ENCODE results near the gene FBXL7.

DNA sequence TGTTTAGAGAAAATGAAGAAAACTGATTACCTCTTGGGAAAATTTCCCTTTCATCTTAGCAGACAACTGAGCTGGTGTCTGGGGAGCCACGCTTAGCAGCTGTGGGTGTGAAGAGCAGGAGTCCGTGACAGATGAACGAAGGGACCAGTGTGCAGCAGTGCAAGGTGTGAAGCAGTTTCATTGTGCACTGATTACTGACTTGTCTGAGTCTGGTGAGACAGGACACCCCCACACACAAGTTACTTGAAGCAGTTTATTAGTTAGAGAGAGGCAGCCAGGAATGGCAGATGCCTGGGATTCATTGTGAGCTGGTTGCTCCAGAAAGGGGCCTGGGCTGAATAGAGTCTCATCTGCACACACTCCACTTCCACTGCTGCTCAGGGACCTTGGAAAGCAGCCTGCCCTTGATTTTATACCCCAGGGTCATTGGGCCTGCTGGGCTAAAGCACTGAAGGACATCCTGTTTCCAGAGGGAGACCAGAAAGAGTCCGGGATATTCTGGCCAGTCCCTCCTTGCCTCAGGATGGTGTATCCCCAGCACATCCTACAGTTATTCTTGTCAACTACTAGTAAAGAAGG lies 47.4 kb downstream of the FBXL7 start:
- TF ChIP-seq, protein P1, sequence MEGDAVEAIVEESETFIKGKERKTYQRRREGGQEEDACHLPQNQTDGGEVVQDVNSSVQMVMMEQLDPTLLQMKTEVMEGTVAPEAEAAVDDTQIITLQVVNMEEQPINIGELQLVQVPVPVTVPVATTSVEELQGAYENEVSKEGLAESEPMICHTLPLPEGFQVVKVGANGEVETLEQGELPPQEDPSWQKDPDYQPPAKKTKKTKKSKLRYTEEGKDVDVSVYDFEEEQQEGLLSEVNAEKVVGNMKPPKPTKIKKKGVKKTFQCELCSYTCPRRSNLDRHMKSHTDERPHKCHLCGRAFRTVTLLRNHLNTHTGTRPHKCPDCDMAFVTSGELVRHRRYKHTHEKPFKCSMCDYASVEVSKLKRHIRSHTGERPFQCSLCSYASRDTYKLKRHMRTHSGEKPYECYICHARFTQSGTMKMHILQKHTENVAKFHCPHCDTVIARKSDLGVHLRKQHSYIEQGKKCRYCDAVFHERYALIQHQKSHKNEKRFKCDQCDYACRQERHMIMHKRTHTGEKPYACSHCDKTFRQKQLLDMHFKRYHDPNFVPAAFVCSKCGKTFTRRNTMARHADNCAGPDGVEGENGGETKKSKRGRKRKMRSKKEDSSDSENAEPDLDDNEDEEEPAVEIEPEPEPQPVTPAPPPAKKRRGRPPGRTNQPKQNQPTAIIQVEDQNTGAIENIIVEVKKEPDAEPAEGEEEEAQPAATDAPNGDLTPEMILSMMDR (IDR thresholded peaks at IDR 0.05; ENCODE audit: low read depth, low read length, missing input control) = no peak
- TF ChIP-seq JUND (IDR thresholded peaks at IDR 0.05) (no peak), SP1 (IDR thresholded peaks at IDR 0.05) (no peak), TAF1 (conservative IDR thresholded peaks at IDR 0.05) (no peak)

Data from liver (tissue), 3 donors.